Measurements from ENCODE around the gene LAP3.
"Not testable (repeated sequence)": the region's sequence is repeated elsewhere in the genome, so short reads cannot be mapped to it uniquely, and the experiment has no call there.

The LAP3 gene

GRCh38 chr4:17576932-17577664, at the start of gene LAP3:
Gene LAP3, plus strand, starts transcription at chr4:17577198. Its CDS starts 268 bp downstream, at chr4:17577466.
- peak; percentile 98 for DNase-seq

GRCh38 chr4:17528551-17529165, 48.3 kb upstream of the LAP3 start:
- DNase-seq: no peak

- DNase-seq: no peak
Measured at GRCh38 chr4:17531538-17532285, 45.3 kb upstream of the LAP3 start.

- DNase-seq: no peak
Measured at GRCh38 chr4:17534705-17535104, 42.3 kb upstream of the LAP3 start.

- no peak for DNase-seq
Measured at GRCh38 chr4:17535242-17535641, 41.8 kb upstream of the LAP3 start.

GRCh38 chr4:17535906-17536305, 41.1 kb upstream of the LAP3 start:
- no peak for DNase-seq

GRCh38 chr4:17537060-17537459, 39.9 kb upstream of the LAP3 start:
- DNase-seq: not testable (repeated sequence)

- DNase-seq: no peak
Measured at GRCh38 chr4:17544205-17544604, 32.8 kb upstream of the LAP3 start.

- no peak for DNase-seq
Measured at GRCh38 chr4:17544831-17545234, 32.2 kb upstream of the LAP3 start.

- DNase-seq: no peak
Measured at GRCh38 chr4:17545374-17546140, 31.4 kb upstream of the LAP3 start.

GRCh38 chr4:17546222-17546621, 30.8 kb upstream of the LAP3 start:
- DNase-seq: no peak

- DNase-seq: no peak
Measured at GRCh38 chr4:17546678-17547077, 30.3 kb upstream of the LAP3 start.

- DNase-seq: no peak
Measured at GRCh38 chr4:17550549-17550948, 26.4 kb upstream of the LAP3 start.

- no peak for DNase-seq
Measured at GRCh38 chr4:17552427-17552826, 24.6 kb upstream of the LAP3 start.

GRCh38 chr4:17554568-17554967, 22.4 kb upstream of the LAP3 start:
- DNase-seq: no peak

GRCh38 chr4:17556498-17556897, 20.5 kb upstream of the LAP3 start:
- no peak for DNase-seq

- DNase-seq: no peak
Measured at GRCh38 chr4:17557880-17558279, 19.1 kb upstream of the LAP3 start.

- no peak for DNase-seq
Measured at GRCh38 chr4:17558941-17559708, 17.9 kb upstream of the LAP3 start.

GRCh38 chr4:17559709-17560048, 17.3 kb upstream of the LAP3 start:
- no peak for DNase-seq

- no peak for DNase-seq
Measured at GRCh38 chr4:17560065-17560673, 16.8 kb upstream of the LAP3 start.

GRCh38 chr4:17561195-17561909, 15.6 kb upstream of the LAP3 start:
- no peak for DNase-seq

All from CD4-positive, alpha-beta T cell treated with Interleukin-17A for 4 hours (primary cell).